GM19455 (cell line): ENCODE measurements around the gene RAB11FIP4.

ENCODE experiments used
- ATAC-seq: cut with Tn5 transposase; IDR thresholded peaks from one replicate; pipeline ENCODE4 v1.9.1; 2021; ENCODE audit not compliant: unreplicated experiment

Gene RAB11FIP4

GRCh38 chr17:31582151-31582907 is 190.9 kb downstream of the RAB11FIP4 start:
- ATAC-seq, result no peak

- no peak for ATAC-seq
Measured at GRCh38 chr17:31583772-31584356, 192.4 kb downstream of the RAB11FIP4 start.

- ATAC-seq, result no peak
Measured at GRCh38 chr17:31584438-31585279, 193.2 kb downstream of the RAB11FIP4 start.

GRCh38 chr17:31585280-31585630 is 193.8 kb downstream of the RAB11FIP4 start:
- ATAC-seq, result no peak

- no peak for ATAC-seq
Measured at GRCh38 chr17:31586946-31587345, 195.5 kb downstream of the RAB11FIP4 start.

- no peak for ATAC-seq
Measured at GRCh38 chr17:31587462-31587861, 196.0 kb downstream of the RAB11FIP4 start.
